ENCODE results near the gene CA10.

- no peak for TF ChIP-seq CTCF (conservative IDR thresholded peaks at IDR 0.05)
- no peak for TF ChIP-seq EZH2 (IDR thresholded peaks at IDR 0.05; ENCODE audit: low read depth)
Observed at GRCh38 chr17:52158450-52159042, at the start of gene CA10.

All from PC-9 (cell line).